HG03159 (cell line): ENCODE measurements around the gene PDE4D.
A peak's percentile ranks its signal among the peaks of the same experiment; 100 is the strongest.
"Not testable (repeated sequence)": the region's sequence is repeated elsewhere in the genome, so short reads cannot be mapped to it uniquely, and the experiment has no call there.

ENCODE experiments used
- ATAC-seq: cut with Tn5 transposase; IDR thresholded peaks from one replicate; pipeline ENCODE4 v1.9.1; 2021; ENCODE audit warnings: mild to moderate bottlenecking, moderate library complexity; ENCODE audit not compliant: unreplicated experiment

The PDE4D gene

DNA sequence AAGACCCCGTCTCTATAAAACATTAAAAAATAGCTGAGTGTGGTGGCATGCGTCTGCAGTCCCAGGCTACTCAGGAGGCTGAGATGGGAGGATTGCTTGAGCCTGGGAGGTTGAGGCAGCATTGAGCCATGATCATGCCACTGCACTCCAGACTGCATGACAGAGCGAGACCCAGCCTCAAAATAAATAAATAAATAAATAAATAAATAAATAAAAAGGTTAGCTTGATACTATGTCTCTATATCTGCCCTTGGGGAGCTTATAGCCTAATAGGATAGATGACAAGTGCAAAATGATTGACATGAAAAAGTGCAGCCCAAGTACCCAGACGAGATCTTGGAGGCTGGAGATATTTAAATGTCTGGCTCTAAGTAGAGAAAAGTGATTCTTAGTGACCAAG lies 122.6 kb downstream of the PDE4D start:
- no peak for ATAC-seq

DNA sequence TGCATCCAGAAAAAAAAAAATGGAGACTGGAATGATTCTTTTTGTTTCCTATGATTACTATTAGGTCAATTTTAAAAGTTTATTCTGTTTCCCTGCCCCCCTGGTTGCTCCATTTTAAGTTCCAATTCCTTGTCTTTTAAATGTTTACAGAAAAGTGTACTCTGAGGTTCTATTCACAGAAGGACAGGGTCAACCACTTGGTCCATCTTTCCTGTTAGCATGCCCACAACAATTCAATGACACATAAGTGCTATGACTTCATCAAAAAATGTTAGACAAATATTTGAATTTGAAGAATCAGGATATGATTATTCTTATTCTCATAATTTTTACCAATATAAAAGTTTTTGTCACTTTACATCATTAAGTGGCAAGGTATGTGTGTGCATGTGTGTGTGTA lies 123.7 kb downstream of the PDE4D start:
- ATAC-seq, result no peak

DNA sequence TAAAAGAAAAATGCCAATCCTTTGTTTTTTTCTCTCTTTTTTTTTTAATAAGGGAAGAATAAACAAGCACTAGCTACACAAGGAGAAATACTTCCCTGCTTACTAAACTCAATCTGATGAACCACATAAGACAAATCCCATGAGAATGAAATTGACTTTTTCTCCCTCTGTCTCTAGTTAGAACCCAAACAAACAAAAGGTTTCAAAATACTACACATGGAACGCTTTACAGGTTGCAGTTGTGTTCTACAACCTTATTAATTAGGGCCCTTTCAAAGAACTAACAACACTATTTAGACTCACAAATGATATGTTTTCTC lies 124.5 kb downstream of the PDE4D start:
- ATAC-seq, result no peak

DNA sequence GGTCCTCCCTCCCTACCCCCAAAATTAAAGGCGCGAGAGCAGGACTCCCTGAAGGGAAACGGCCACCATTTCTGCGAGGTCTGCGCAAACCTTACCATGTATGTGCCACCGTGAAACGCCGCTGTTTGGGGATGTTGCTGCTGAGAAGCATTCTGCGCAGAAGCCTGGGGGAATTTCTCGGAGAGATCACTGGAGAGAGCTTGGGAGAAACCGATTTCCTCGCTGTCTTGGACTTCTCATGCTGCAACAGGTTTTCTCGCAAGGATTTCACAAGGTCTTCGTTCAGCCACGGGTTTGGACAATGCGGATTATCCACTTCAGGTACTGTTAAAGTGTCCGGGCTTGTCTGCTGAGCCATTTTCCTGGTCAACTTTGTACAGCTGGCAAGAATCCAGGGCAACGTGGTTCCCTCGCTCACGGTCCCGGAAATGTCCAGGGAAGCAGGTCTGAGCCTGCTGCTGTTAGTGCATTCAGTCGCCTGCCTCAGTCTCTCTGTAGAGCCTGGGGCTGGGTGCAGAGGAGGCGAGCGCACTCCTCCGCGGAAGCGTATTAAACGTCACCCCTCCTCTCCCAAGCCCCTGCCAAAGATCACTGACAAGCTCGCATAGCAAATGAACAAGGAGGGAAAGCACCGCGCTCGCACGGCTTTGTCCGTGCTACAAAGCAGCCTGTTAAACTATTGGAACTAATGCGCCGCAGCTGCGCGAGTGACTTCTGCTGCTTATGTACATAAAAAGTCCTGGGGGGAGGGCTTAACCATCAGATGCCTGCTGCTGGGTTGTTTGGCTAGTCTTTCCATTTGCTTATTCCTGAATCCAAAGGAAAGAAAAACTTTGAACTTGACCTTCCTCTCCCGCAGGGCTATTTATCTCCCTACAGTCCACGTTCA lies 125.1 kb downstream of the PDE4D start:
- peak; percentile 60 for ATAC-seq

DNA sequence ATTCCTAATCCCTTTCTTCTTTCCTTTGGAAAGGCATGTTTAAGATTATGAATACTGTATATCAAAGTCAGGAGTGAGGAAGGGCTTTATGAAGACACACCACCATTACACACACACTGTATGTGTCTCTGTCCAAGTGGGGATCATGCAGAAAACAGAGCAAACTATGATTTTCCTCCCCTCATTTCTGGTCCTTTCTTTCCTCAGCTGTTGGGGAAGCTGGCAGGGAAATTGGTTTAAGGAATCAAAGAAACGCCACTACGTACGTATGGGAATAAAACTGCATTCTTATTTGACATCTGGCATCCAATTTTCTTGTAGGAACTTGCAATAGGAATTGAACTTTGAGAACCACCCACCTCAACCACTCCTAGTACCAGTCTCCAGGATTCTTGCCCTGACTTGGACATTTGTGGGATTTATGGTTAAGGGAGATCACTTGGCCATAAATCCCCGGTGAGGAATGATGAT lies 125.8 kb downstream of the PDE4D start:
- ATAC-seq, result no peak

DNA sequence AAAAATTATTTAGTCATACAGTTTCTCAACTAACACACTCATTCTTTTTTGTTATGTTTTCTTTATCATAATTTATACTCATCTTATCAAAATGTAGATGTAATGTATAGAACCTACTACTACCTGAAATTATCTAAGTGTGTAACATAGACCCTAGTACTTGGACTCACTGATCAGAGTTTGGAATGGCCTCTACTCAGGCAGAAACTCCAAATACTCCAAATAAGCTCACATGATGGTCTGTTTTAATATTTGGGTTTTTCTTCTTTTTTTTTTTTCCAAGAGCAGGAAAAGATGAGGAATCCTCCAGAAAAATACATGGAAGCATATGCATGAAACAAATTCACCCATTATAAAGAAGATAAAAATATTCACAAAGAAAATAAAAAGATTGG lies 126.3 kb downstream of the PDE4D start:
- ATAC-seq, result no peak

DNA sequence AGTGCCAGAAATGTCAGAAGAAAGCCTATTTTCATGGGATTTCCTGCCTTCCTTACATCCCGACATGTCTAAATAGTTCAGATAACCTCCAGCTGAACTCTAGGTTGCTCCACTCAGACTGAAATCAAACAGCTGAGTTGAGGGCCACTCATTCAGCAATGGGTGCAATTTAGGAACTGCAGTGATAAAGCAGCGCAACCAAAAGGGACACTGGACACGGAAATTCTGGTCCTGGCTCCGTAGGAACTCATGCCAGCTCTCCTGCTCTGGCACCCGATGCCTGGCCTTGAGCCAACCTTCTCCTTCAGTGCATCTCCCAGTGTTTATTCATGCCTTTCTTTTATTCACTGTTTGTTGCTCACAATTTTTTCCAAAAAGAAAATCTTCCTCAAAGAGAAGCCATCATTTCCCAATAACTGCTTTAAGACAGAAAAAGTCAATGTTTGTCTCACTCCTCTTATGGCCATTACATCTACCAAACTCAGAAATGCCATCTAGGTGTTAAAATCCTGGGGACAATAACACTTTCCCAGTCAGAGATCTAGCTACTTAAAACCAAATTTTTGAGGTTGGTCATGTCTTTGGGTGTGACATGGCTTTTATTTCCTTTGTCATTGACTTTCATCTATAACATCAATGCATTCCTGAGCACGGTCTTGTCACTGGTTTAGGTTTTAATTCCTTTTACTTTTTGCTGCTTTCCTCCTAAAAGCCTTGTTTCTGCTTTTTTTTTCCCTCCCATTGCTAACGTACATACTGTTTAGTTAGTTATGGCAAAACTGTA lies 126.9 kb downstream of the PDE4D start:
- ATAC-seq, result no peak

DNA sequence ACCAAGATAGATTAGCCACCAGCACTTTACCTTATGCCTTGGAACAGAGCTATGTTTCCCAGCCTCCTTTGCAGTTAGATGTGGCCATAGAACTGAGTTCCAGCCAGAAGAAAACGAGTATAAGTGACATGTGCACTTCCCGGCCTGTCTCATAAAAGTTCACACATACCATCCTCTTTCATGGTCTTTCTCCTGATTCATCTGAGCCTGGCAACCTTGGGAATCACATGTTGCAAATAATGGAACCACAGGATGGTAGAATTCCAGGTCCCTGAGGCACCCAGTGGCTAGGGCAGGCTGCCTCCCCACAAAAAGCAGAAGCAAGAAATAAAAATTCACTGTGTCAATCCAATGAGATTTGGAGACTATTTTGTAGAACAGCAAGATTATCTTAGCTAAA lies 128.1 kb downstream of the PDE4D start:
- no peak for ATAC-seq

DNA sequence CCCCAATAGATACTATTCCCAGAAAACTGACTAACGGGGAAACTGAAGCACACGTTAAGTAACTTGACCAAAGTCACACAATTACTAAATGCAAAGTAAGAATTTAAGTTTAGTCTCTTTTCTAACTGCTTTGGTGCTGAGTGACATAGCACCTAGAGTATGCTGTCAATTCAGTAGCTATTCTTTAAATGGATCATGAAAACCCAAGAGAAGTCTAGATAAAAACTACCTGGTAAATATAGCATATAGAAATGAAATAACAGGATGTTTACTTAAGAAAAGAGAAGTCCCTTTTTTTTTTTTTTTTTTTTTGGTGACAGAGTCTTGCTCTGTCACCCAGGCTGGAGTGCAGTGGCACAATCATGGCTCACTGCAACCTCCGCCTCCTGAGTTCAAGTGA lies 129.2 kb downstream of the PDE4D start:
- ATAC-seq, result no peak

DNA sequence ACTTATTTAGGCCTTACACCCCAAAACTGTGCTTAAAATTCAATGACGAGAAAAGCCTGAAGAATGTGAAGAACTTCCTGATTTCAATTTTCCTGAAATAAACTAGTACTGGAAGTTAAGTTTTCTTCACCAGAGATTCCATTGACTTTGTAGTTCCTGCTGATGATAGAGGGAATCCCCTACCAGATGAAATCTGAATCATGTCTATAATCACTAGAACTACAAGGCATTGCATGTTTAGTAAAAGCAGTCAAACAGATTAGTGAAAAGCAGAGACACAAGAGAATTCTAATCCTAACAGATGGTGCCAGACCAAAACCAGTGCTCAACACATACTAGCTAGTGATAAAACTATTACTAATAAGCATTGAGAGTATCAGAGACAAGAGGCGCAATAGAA lies 130.0 kb downstream of the PDE4D start:
- ATAC-seq, result no peak

DNA sequence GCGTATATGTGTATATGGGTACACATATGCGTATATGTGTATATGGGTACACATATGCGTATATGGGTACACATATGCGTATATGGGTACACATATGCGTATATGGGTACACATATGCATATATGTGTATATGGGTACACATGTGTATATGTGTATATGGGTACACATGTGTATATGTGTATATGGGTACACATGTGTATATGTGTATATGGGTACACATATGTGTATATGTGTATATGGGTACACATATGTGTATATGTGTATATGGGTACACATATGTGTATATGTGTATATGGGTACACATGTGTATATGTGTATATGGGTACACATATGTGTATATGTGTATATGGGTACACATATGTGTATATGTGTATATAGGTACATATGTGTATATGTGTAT lies 131.3 kb downstream of the PDE4D start:
- not testable (repeated sequence) for ATAC-seq

DNA sequence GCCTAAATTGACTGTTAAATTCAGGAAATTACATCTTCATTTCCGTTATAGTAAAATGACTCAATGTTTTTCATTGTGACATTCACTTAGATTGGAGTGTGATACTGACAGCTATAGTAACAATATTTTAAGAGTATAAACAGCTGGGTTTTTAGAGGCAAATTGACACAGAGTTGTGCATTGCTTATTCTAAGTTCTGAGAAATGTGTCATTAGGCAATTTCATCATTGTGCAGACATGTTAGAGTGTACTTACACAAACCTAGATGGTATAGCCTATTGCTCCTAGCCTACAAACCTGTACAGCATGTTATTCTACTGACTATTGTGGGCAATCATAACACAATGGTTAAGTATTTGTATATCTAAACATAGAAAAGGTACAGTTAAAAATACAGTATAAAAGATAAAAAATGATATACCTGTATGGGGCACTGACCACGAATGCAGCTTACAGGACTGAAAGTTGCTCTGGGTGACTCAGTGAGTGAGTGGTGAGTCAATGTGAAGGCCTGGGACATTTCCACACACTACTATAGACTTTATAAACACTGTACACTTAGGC lies 132.7 kb downstream of the PDE4D start:
- peak; percentile 79 for ATAC-seq

DNA sequence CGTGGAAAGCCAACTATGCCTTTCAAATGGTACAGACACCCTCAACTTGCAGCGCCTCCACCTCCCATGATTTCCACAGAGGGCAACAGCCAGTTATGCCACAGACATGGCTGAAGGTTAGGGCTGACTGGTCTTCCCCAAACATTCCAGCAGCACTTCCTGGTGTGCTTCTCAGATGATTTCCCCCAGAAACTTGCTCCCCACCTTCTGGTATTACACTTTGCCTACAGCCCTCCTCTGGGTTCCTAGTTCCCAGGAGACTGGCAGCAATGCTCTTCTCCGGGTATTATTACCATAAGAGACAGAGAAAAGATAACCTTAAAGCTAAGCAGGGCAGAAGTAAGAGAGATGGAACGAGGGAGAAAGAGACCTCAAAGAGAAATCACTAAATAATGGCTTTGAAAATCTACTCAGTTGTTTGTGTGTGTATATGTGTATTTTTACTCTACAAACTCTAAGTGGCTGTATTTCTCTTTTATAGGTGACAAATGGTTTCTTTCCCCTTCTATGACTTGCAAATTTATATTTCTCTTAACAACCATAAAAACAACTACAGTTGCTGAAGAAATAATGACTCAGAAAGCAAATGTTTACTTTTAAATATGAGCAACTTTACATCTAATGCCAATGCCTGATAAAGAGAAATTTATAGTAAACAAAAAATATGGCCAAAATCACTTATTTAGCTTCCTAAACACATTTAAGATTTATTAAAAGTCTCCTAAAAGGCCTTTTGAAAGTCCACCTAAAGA lies 133.8 kb downstream of the PDE4D start:
- ATAC-seq, result no peak

DNA sequence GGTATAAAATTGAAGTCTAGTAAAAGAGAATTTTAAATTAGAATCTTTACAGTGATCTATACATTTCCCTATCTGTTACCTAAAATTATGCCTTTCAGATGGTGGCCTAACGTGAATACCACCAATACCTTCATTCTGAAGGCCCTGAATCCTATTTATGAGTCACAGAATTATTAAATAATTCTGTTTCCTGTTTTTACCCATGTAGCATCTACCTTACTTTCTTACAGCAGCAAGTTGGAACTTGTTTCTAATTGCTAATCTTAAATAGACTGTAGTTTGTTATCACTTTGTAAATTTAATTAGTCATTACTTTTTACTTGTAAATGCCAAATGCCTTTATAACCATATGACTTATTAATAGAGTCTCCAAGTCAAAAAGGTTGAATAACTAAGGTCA lies 135.0 kb downstream of the PDE4D start:
- ATAC-seq, result no peak

DNA sequence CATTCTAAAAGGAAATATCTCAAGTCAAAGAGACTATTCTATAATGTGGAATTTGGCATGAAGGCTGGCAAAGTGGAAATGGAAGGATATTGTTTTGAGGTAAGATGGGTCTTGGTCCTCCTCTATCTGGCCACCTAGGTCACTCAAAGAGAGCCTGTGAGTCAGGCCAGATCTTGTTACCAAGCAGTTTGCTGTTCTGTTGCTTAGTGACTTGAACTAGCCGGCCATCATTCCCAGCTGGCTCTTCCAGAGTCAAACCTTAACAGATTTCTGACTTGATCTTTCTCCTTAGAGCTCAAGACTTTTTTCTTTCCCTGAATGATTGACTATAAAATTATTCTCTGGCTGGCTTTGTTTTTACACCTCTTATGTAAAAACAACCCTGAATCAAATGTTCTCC lies 136.1 kb downstream of the PDE4D start:
- ATAC-seq, result no peak

DNA sequence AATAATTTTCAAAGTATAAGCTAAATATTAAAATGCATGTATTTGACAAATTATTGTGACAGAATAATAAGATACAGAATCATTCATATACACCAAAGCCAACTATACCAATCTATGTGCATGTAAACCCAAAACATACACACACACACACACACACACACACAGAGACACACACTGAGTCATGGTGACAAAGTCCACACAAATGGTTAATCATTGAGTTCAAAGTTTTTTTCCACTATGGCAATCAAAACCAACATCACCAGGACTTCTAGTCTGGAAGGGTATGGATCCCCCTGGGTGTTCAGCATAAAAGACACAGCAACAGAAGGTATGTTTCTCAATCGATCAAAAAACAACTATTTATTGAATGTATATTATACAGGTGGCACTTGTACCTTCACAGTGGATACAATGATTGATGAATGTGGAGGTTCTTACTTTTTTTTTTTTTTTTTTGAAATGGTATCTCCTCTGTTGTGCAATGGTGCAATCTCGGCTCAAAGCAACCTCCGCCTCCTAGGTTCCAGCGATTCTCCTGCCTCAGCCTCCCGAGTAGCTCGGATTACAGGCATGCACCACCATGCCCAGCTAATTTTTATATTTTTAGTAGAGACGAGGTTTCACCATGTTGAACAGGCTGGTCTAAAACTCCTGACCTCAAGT lies 137.0 kb downstream of the PDE4D start:
- ATAC-seq, result no peak

DNA sequence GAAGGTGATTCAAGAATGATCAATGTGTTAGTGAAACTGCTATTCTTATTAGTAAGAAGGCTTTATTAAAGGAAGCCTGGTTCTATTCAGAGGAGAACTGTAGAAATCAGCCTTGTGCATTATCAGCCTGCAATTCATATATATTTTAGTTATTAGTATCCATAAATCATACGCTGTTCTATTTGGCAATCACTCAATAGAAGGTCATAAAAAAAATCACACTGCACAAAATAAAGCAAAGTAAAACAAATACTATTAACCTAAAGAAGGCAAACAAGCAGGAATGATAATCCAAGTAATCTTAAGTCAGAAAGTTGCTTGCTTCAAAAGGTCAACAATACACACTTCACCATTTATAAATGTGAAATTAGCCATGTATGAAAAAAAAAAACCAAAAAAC lies 138.1 kb downstream of the PDE4D start:
- ATAC-seq, result no peak

DNA sequence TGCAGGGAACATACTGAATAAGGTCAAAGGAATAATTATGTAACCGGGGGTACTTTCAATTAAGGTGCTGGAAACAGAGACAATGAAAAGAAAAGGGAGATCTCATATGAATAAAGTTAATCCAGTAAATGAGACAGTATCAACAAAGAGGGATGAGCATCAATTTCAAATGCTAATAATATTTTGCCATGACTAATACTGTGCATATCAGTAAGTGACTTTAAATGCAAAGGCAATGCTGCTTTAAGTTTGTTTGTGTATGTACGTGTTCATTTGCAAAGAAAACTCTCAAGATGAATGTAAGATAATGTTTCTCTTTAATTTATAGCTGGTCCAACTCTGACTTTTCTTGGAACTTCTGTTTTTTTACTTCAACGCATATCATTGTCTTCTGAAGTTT lies 139.9 kb downstream of the PDE4D start:
- no peak for ATAC-seq

DNA sequence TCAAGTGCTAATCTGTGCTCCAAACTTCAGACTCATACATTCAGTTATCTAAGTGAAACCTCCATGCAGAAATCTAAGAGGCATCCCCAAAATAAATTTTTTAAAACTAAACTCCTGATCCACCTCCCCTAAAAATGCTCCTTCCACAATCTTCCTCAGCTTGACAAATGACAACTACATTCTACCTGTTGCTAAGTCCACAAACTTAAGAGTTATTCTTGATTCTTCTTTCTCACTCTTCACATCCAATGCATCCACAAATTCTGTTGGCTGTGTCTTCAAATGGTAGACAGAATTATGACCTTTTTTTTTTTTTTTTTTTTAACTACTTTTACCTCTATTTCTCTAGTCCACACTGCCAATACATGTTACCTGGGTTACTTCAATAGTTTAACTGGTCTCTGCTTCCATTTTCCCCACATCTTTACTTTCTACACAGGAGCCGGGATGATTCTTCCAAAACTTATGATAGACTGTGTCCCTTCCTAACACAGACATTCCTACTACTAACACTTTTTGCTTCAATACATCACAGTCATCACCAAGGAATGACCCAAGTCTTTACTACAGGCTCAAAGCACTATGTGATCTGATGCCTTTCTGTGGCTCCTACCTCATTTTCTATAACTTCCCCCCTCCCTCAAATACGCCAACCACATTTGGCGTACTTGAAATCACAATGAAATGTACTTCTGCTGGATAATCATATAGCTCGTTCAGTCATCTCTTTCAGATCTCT lies 143.6 kb downstream of the PDE4D start:
- no peak for ATAC-seq

DNA sequence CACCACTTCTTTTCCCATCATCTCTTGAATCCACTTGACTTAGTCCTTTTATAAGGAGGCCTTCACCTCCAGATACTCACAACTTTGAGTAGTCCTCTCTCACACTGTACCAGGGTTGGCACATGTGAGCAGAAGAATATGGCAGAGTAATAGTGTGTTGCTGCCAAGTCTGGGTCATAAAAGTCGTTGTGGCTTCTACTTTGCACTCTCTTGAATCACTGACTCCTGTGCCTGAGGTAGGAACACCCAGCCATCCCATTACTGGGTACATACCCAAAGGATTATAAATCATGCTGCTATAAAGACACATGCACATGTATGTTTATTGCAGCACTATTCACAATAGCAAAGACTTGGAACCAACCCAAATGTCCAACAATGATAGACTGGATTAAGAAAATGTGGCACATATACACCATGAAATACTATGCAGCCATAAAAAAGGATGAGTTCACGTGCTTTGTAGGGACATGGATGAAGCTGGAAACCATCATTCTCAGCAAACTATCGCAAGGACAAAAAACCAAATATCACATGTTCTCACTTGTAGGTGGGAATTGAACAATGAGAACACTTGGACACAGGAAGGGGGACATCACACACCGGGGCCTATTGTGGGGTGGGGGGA lies 145.4 kb downstream of the PDE4D start:
- ATAC-seq, result not testable (repeated sequence)
